GM13976 (cell line): ENCODE data around the gene NKD1.

Source experiments
- DNase-seq: peaks from one replicate; pipeline ENCODE4 v3.0.0; 2012; ENCODE audit warnings: low spot score
- in situ Hi-C: fragments of 300-500 bp; cut with MboI; formaldehyde crosslinking; loops from one replicate; pipeline ENCODE4 v1.12.0; 2022; ENCODE audit warnings: low sequenced_read_pairs, mixed read lengths, inconsistent platforms; ENCODE audit not compliant: unreplicated experiment
- TF ChIP-seq, protein P1 (sequence below): IDR thresholded peaks from 2 replicates; pipeline ENCODE4 v1.5.1; 2012; ENCODE audit warnings: borderline replicate concordance, mild to moderate bottlenecking; ENCODE audit not compliant: insufficient read depth; ENCODE audit errors: extremely low read depth, missing control alignments, control extremely low read depth

The NKD1 gene

DNA sequence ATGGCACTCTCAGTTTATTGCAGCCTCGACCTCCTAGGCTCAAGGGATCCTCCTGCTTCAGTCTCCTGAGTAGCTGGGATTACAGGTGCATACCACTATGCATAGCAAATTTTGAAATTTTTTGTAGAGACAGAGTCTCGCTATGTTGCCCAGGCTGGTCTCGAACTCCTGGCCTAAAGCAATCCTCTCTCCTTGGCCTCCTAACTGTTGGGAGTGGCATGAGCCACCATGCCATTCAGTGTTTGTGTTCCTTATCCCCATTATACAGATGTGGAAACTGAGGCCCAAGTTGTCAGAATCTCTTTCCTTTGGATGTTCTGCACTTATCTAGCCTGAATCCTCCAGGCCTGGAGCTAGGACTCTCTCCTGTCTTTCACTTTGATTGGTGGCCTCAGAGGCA, 40.8 kb upstream of the NKD1 start:
- no peak for DNase-seq
- in situ Hi-C loops, result loop anchor here (25.0 kb wide), 1 partner anchor 295 kb away; no protein-coding TSS in a partner anchor
- TF ChIP-seq, protein P1, sequence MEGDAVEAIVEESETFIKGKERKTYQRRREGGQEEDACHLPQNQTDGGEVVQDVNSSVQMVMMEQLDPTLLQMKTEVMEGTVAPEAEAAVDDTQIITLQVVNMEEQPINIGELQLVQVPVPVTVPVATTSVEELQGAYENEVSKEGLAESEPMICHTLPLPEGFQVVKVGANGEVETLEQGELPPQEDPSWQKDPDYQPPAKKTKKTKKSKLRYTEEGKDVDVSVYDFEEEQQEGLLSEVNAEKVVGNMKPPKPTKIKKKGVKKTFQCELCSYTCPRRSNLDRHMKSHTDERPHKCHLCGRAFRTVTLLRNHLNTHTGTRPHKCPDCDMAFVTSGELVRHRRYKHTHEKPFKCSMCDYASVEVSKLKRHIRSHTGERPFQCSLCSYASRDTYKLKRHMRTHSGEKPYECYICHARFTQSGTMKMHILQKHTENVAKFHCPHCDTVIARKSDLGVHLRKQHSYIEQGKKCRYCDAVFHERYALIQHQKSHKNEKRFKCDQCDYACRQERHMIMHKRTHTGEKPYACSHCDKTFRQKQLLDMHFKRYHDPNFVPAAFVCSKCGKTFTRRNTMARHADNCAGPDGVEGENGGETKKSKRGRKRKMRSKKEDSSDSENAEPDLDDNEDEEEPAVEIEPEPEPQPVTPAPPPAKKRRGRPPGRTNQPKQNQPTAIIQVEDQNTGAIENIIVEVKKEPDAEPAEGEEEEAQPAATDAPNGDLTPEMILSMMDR, result no peak

- DNase-seq, result peak; percentile 58
- TF ChIP-seq, protein P1, result peak; percentile 63
- in situ Hi-C loops, result loop anchor here (25.0 kb wide), 1 partner anchor 297 kb away; no protein-coding TSS in a partner anchor
Observed at GRCh38 chr16:50509521-50510341, 38.5 kb upstream of the NKD1 start.

GRCh38 chr16:50515218-50515617, 33.0 kb upstream of the NKD1 start:
- no peak for DNase-seq
- TF ChIP-seq, protein P1, result no peak
- in situ Hi-C loops, result loop anchor here (25.0 kb wide), 1 partner anchor 303 kb away; no protein-coding TSS in a partner anchor

DNA sequence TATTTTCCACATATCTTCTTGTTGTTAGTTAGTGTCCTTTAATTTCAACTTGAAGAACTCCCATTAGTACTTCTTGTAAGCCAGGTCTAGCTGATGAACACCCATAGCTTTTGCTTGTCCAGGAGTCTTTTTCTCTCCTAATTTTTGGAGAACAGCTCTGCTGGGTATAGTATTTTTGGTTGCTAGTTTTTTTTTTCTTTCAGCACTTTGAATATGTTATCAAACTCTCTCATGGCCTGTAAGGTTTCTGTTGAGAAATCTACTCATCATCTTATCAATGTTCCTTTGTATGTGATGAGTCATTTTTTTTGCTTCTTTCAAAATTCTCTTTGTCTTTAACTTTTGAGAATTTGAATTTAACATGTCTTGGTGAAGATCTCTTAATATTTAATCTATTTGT, 31.8 kb upstream of the NKD1 start:
- TF ChIP-seq, protein P1, result no peak
- in situ Hi-C loops, result loop anchor here (25.0 kb wide), 1 partner anchor 304 kb away; no protein-coding TSS in a partner anchor
- DNase-seq, result no peak

GRCh38 chr16:50516890-50517289, 31.3 kb upstream of the NKD1 start:
- DNase-seq, result no peak
- in situ Hi-C loops, result loop anchor here (25.0 kb wide), 1 partner anchor 305 kb away; no protein-coding TSS in a partner anchor
- TF ChIP-seq, protein P1, result no peak

GRCh38 chr16:50517450-50518252, 30.5 kb upstream of the NKD1 start:
- in situ Hi-C loops, result loop anchor here (25.0 kb wide), 1 partner anchor 305 kb away; no protein-coding TSS in a partner anchor
- DNase-seq, result no peak
- TF ChIP-seq, protein P1, result no peak
